ENCODE data around the gene SERPINA10. TPM values are rescaled to one million over a fixed set of nuclear protein-coding genes. Genes with fewer than 3 reads are reported as not detected.

The SERPINA10 gene, protein sequence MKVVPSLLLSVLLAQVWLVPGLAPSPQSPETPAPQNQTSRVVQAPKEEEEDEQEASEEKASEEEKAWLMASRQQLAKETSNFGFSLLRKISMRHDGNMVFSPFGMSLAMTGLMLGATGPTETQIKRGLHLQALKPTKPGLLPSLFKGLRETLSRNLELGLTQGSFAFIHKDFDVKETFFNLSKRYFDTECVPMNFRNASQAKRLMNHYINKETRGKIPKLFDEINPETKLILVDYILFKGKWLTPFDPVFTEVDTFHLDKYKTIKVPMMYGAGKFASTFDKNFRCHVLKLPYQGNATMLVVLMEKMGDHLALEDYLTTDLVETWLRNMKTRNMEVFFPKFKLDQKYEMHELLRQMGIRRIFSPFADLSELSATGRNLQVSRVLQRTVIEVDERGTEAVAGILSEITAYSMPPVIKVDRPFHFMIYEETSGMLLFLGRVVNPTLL
- not detected in 2 replicates for total RNA-seq (2014; rRNA removed; shearing (Covaris generic))

DNA sequence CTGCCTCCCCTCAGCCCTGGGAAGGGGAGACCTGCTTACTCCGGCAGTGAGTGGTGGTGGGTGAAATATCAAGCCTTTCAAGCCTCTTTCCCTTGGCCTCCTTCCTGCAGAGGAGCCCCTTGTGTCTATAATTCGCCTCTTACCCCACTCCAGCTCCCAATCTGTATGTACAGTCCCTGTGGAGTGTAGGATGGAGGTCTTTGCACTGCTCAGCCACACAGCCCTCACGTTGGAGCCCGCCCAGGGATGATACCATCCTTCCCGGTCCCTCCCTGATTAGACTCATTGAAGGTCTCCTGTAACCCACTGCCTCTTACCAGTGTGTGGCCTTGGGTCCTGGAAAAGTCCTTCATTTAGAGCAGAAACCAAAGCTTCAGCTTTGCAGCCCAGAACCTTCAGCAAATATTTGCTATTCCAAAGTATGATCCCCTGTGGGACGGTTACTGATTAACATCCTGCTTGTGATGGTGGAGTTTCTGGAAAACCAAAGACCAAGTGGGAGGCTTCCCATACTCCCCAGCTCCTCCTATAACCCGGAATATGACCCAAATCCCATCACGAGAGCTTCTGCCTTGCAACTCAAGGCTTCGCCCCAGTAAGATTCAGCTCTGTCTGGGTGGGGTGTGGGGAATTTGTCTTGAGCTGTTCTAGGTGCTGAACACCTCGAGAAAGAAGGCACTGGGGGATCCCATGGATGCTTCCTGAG, at the start of gene SERPINA10:
SERPINA10 (minus strand) TSS at position 397 of the 706 bp plus-strand sequence. CDS start 2,675 bp downstream, outside the sequence.

DNA sequence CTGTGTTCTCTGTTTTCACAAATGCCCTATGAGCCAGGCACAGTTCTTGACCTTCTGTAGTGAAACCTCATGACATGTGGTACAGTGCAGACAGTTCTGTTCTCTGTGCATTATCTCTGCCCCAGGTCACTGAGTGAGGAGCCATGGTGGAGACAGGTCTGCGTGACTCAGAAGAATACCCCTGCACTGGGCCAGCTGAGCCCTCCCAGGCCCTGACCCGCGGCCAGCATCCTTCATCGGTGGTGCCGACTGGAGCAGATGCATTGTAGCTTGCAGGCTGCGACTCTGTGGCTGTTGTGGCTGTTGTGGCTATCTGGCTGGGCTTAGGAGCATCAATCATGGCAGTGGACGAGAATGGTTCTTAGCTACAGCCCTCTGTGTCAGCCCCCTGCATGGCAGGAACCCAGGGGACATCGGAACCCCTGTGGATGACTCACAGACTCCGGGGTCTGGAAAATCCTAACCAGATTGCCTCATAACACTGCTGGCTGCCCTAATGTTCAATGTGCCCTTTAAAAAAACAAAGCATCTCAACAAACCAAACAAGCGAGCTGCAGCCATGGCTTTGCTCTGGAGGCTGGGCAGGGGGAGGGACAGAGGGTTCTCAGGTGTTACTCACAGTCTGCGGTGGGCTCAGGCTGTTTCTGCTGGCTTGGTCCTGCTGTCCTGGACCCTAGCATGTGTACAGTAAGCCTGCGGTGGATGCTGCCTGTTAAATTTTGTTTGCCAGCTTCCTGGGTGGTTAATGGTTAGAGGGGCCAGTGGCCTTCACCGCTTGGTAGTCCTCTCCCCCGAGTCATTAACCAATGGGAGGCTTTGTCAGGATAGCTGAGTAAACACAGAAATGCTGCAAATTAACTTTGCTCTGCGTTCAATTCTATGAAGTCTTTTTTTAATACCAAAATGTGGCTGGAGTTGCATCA, 29.8 kb upstream of the SERPINA10 start, which contains the start of gene SERPINA6:
SERPINA6 (minus strand) TSS at position 689 of the 923 bp plus-strand sequence. CDS start 8,688 bp downstream, outside the sequence.

Other genes starting within 250 kb of the SERPINA10 start
- 122 and 146 TPM in 2 replicates for gene DDX24, start 212.1 kb downstream of the SERPINA10 start, total RNA-seq (2014; rRNA removed; shearing (Covaris generic))
- 7.0 and 7.4 TPM in 2 replicates for gene IFI27L1, start 212.0 kb downstream of the SERPINA10 start, total RNA-seq (2014; rRNA removed; shearing (Covaris generic))
- not detected in 2 replicates for gene IFI27, start 182.5 kb downstream of the SERPINA10 start, total RNA-seq (2014; rRNA removed; shearing (Covaris generic))
- 110 and 120 TPM in 2 replicates for gene IFI27L2, start 163.7 kb downstream of the SERPINA10 start, total RNA-seq (2014; rRNA removed; shearing (Covaris generic))
- gene PPP4R4, start 118.9 kb downstream of the SERPINA10 start, total RNA-seq (2014; rRNA removed; shearing (Covaris generic)): 6.9 and 9.5 TPM in 2 replicates
- 0.26 and 0.32 TPM in 2 replicates for gene SERPINA6, start 30.1 kb upstream of the SERPINA10 start, total RNA-seq (2014; rRNA removed; shearing (Covaris generic))
- gene SERPINA2, start 73.4 kb upstream of the SERPINA10 start, total RNA-seq (2014; rRNA removed; shearing (Covaris generic)): not detected in 2 replicates
- gene SERPINA1, start 95.3 kb upstream of the SERPINA10 start, total RNA-seq (2014; rRNA removed; shearing (Covaris generic)): 3.0 and 4.0 TPM in 2 replicates
- gene SERPINA11, start 159.5 kb upstream of the SERPINA10 start, total RNA-seq (2014; rRNA removed; shearing (Covaris generic)): not detected in 2 replicates
- not detected in 2 replicates for gene SERPINA9, start 182.9 kb upstream of the SERPINA10 start, total RNA-seq (2014; rRNA removed; shearing (Covaris generic))
- not detected in 2 replicates for gene SERPINA12, start 216.2 kb upstream of the SERPINA10 start, total RNA-seq (2014; rRNA removed; shearing (Covaris generic))

Measured in A375 (cell line).